Esophagus (tissue), 2 donors: Measurements from ENCODE around the gene RRP8. TPM values are rescaled to one million over a fixed set of nuclear protein-coding genes. Genes with fewer than 3 reads are reported as not detected.

Experiments
- H3K27ac ChIP-seq, 2 donors: one replicate each; pipeline ENCODE4 v1.5.1; 2013; ENCODE audit warnings: low read depth in 2 of 2, mild to moderate bottlenecking in 2 of 2, inconsistent platforms in 1 of 2, low read length in 1 of 2, moderate library complexity in 1 of 2
- H3K27me3 ChIP-seq, 2 donors: one replicate each; pipeline ENCODE4 v1.6.1; 2013; ENCODE audit warnings: low read length in 2 of 2, control low read depth in 1 of 2, mild to moderate bottlenecking in 1 of 2; ENCODE audit not compliant: insufficient read depth in 2 of 2, control insufficient read depth in 1 of 2
- H3K36me3 ChIP-seq, 2 donors: one replicate each; pipeline ENCODE4 v1.6.1; 2013; ENCODE audit warnings: low read length in 1 of 2; ENCODE audit not compliant: control insufficient read depth in 2 of 2, insufficient read depth in 2 of 2
- H3K4me1 ChIP-seq, 2 donors: one replicate each; pipeline ENCODE4 v1.6.1; 2013; ENCODE audit warnings: low read length in 1 of 2; ENCODE audit not compliant: control insufficient read depth in 2 of 2, insufficient read depth in 2 of 2
- H3K4me3 ChIP-seq, 2 donors: one replicate each; pipeline ENCODE4 v1.5.1; 2013; ENCODE audit warnings: low read length in 2 of 2, mild to moderate bottlenecking in 2 of 2, low read depth in 1 of 2, moderate library complexity in 1 of 2
- H3K9me3 ChIP-seq, 2 donors: one replicate each; pipeline ENCODE4 v1.6.1; 2013; ENCODE audit warnings: mild to moderate bottlenecking in 2 of 2, low read depth in 1 of 2, low read length in 1 of 2, moderate library complexity in 1 of 2; ENCODE audit not compliant: control insufficient read depth in 2 of 2, insufficient read depth in 1 of 2
- WGBS, 2 donors: extraction: QIAGEN DNeasy Blood & Tissue Kit; methylation state at CpG; one replicate each; pipeline ENCODE4 v1.1.7; 2013; 5-methylcytosine and 5-hydroxymethylcytosine counted together
- polyA plus RNA-seq, 2 donors: library from polyadenylated mRNA; stranded (reverse); fragments of 200-250 nt; gene quantifications; one replicate each; pipeline ENCODE4 v1.2.3, GENCODE V29; 2013
- donor health status: healthy with polysubstance abuse.
- donor health status: Bipolar disorder and iron deficiency.

Gene RRP8
- 10 to 100 TPM; 12.4 to 12.6 TPM for polyA plus RNA-seq

DNA sequence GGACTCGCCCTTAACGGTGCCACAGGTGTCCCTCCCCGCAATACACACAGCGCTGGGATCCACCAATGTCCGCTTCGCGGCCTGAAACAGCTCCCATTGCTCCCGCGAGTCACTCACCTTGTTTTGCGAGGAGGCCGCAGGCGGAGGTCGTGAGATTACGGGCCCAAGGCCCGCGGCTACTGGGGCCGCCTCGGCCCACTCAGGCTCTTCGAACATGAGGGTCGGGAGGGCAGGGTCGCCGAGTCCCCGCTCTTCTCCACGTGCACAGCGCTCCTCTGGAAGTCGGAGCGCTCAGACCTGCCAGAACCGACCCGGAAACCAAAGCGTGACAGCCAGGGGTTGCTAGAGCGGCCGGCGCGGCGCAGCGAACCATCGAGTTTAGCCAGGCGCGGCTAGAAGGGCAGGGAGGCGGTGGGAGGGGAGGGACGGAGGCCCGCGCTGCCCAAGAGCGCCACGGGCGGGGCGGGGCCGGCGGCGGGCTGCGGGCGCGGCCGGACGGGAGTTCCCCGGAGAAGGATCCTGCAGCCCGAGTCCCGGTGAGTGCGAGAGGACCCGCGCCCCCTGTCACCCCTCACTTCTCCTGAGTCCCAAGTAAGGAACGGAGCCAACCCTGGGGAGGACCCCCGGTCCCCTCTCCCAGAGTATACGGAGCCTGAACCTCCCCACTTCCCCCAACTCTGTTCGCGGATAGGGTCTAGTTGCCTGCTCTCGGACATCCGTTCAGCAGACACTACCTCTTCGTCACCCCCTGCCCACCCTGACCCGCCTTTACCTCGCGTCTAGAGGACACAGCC, at the start of gene RRP8, which contains the start of gene ILK:
Gene RRP8, minus strand, starts transcription at position 330 of the 794 bp plus-strand sequence. Its CDS starts 114 bp downstream, at position 216.
Gene ILK, plus strand, starts transcription at position 488 of the 794 bp plus-strand sequence. CDS start 498 bp downstream, outside the sequence.
- peak within 1 kb of the TSS; percentile 85 to 96 for H3K4me3 ChIP-seq
- peak within 1 kb of the TSS; percentile 96 to 97 for H3K27ac ChIP-seq
- peaks cover 6 to 13% of the 10 kb centered on the region in 2 donors for H3K4me1 ChIP-seq
- no peaks in the 10 kb centered on the region for H3K9me3 ChIP-seq
- 0 to 1% methylated on average over 68 to 72 of the region's 72 CpGs for WGBS, 2 donors
- no peaks in the 10 kb centered on the region for H3K27me3 ChIP-seq
- H3K36me3 ChIP-seq: peaks cover 14 to 25% of the 10 kb centered on the region in 2 donors

DNA sequence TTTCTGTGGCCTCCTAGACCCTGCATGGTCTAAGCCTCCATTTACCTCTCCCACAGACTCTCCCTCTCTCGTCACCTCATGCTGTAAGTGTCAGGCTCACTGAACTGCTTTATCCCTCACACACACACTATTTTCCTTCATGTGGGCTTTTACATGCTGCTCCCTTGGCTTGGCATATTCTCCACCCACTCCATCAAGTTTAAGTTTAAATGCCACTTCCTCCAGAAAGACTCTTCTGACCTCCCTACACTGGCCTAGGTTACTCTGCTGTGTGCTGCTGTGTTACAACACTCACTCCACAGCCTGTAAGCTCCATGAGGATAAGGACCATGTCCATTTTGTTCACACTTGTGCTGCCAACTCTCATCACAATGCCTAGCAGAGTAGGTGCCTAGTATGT, 49.7 kb upstream of the RRP8 start:
- H3K4me1 ChIP-seq: peaks cover 0 to 2% of the 10 kb centered on the region in 2 donors
- 87 to 88% methylated on average over 1 of the region's 1 CpG for WGBS, 2 donors
- no peaks in the 10 kb centered on the region for H3K27me3 ChIP-seq
- no peak overlapping the region for H3K4me3 ChIP-seq
- H3K9me3 ChIP-seq: no peaks in the 10 kb centered on the region
- H3K36me3 ChIP-seq: no peaks in the 10 kb centered on the region
- no peak overlapping the region for H3K27ac ChIP-seq

DNA sequence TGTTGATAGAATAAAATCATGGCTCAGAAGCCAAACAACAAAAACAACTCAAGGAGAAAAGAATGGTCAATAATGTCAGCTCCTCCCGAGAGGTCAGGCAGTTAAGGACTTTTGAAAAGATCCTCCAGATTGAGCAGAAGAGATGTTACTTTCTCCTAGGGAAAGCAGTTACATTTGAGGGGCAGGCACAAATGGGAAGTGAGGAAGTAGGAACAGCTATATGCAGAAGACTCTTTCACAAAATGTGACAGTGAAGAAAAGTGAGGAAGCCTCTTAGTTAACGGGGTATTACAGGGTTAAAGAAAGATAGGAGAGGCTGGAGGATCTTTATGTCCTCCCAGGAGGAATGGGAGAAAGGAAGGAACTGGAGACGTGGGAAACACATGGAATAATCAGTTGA, 48.8 kb upstream of the RRP8 start:
- H3K9me3 ChIP-seq: no peaks in the 10 kb centered on the region
- H3K27ac ChIP-seq: no peak overlapping the region
- no peaks in the 10 kb centered on the region for H3K36me3 ChIP-seq
- no peaks in the 10 kb centered on the region for H3K27me3 ChIP-seq
- no peak overlapping the region for H3K4me3 ChIP-seq
- 67 to 71% methylated on average over 3 of the region's 3 CpGs for WGBS, 2 donors
- peaks cover 0 to 2% of the 10 kb centered on the region in 2 donors for H3K4me1 ChIP-seq

DNA sequence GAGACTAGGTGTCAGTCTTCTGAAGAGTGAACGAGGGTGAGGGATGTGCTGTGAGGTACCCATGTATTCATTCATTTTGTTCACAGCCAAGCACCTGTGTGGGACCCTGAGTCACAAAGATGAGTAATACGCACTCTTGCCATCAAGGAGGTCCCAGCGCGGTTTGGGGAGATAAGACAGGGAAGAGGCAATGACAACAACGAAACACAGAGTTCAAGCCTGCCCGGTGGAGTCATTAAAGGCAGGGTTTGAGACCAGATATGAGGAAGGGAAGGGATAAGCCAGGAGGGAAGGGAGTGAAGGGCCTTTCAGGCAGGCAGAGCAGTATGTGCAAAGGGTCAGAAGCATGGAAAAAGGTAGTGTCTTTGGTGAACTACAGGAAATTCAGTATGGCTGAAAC, 47.6 kb upstream of the RRP8 start:
- H3K4me1 ChIP-seq: peaks cover 2 to 9% of the 10 kb centered on the region in 2 donors
- WGBS, 2 donors: 57 to 59% methylated on average over 6 of the region's 6 CpGs
- H3K36me3 ChIP-seq: no peaks in the 10 kb centered on the region

DNA sequence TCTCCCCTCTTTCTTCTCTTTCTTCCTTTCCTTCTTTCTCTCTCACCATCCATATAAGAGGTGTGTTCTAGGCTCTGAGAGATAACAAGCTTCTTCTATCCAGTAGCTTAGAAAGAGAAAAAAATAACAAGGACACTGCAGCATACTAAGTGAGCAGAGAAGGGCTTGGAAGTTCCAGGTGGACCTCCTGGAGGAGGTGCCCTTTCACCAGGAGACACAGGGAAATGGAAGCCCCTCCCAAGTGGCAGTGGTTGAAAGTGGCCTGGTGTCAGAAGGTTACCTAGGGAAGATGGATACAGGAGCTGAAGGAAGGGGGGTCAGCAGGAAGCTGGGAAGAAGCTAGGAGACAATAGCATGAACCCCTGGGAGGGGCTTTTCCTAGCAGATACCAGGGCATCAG, 46.7 kb upstream of the RRP8 start:
- Histone ChIP-seq H3K9me3 (no peaks in the 10 kb centered on the region), H3K4me1 (peaks cover 5 to 9% of the 10 kb centered on the region in 2 donors), H3K4me3 (no peak overlapping the region), H3K27me3 (no peaks in the 10 kb centered on the region), H3K27ac (no peak overlapping the region), H3K36me3 (no peaks in the 10 kb centered on the region)

More for the DNA sequence above, 47.6 kb upstream of the RRP8 start:
- Histone ChIP-seq H3K9me3 (no peaks in the 10 kb centered on the region), H3K27me3 (no peaks in the 10 kb centered on the region), H3K4me3 (no peak overlapping the region), H3K27ac (no peak overlapping the region)

DNA sequence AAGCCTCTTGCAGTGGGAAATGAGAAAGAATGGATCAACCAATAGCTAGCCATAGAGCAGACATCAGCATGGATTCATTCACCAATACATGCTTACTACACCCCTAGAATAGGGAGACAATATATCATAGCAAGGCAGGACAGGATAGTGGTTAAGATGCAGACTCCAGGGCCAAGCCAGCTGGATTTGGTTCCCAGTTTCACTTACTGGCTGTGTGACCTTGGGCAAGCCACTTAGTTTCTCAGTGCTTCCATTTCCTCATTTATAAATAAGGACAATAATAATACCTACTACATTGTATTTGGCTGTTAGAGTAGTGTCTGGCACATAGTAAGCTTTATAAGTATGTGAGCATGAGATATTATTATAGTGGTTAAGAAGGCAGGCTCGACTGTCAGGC, 45.1 kb upstream of the RRP8 start:
- H3K4me3 ChIP-seq: no peak overlapping the region
- H3K9me3 ChIP-seq: no peaks in the 10 kb centered on the region
- no peaks in the 10 kb centered on the region for H3K27me3 ChIP-seq
- H3K4me1 ChIP-seq: peaks cover 3 to 9% of the 10 kb centered on the region in 2 donors
- no peak overlapping the region for H3K27ac ChIP-seq
- H3K36me3 ChIP-seq: no peaks in the 10 kb centered on the region
- 66 to 67% methylated on average over 1 of the region's 1 CpG for WGBS, 2 donors

DNA sequence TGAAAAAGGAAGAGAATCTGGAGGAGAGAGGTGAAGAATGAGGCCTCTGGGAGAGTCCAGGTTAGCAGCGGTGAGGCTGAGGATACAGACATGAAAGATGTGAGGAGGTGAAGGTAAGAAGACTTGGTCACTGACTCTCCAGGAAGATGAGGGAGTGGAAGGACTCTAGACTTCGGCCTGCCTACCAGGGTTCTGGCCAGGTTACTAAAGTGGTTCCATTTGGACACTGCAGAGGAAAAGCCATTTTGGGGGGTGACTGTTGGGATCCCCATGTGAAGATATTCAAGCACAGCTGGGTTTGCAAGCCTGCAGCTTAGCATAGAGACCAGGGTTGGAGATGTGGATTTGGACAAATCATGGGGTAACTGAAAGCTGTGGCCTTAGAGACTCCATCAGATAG, 44.4 kb upstream of the RRP8 start:
- no peaks in the 10 kb centered on the region for H3K9me3 ChIP-seq
- H3K36me3 ChIP-seq: no peaks in the 10 kb centered on the region
- H3K27ac ChIP-seq: no peak overlapping the region
- peaks cover 3 to 9% of the 10 kb centered on the region in 2 donors for H3K4me1 ChIP-seq
- no peaks in the 10 kb centered on the region for H3K27me3 ChIP-seq
- WGBS, 2 donors: 88 to 90% methylated on average over 2 of the region's 2 CpGs
- no peak overlapping the region for H3K4me3 ChIP-seq

DNA sequence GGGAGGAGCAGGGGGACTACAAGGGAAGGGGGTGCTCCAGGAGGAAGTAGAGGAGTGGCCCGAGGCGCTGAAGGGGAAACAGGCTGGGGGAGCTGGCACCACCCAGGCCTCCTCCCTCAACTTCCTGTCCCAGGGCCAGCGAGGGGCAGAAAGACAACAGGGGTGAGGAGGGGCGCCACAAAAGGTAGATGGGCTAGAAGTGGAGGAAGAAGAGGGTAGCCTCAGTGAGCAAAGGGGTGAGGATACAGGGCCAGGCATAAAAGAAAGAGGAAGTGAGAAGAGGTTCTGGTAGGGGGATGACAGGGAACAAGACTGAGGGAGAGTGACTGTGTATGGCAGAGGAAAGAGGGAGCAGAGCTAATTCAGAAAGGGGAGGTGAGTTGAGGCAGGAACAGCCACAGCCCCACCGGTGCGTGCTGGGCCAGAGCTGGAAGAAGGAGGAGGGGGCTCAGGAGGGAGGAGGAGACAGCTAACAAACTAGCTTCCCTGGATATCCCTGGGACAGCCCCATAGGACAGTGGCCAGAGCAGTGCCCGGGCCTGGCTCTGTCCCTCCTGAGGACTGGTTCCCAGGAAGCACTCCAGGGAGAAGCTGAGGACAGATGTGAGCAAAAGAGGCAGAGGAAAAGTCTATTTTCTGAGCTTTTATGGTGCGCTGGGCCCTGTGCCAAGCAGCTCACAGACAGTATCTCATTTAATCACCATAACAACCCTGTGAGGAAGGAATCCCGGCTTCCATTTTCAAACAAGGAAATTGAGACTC, 43.7 kb upstream of the RRP8 start:
- WGBS, 2 donors: 48 to 51% methylated on average over 9 of the region's 9 CpGs
- H3K27ac ChIP-seq: peak overlapping the region; percentile 45 to 57
- no peaks in the 10 kb centered on the region for H3K36me3 ChIP-seq
- no peak overlapping the region for H3K4me3 ChIP-seq
- H3K9me3 ChIP-seq: no peaks in the 10 kb centered on the region
- no peaks in the 10 kb centered on the region for H3K27me3 ChIP-seq
- H3K4me1 ChIP-seq: peaks cover 3 to 9% of the 10 kb centered on the region in 2 donors

DNA sequence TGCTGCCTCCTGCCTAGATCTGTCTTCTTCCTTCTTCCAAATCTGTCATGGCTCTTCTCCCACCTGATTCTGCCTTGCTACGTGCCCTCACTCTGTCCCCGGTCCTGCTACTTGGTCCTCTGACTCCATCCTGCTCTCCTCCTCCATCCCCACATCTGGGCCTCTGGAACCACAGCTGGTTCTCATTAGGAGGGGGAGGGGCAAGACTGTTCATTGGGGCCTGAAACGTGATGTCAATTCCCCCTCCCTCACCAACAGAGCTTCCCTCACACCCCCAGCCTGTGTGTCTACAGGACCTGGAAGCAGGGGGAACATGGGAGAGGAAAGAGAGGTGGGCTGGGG, 43.1 kb upstream of the RRP8 start:
- Histone ChIP-seq H3K9me3 (no peaks in the 10 kb centered on the region), H3K4me3 (no peak overlapping the region), H3K27me3 (no peaks in the 10 kb centered on the region), H3K36me3 (no peaks in the 10 kb centered on the region), H3K27ac (peak overlapping the region; percentile 45 to 57), H3K4me1 (peaks cover 3 to 9% of the 10 kb centered on the region in 2 donors)
- 41 to 54% methylated on average over 3 of the region's 3 CpGs for WGBS, 2 donors
